ENCODE results near the gene CPNE2.

The CPNE2 gene

GRCh38 chr16:57145046-57146021, 53.0 kb downstream of the CPNE2 start:
- DNase-seq (ENCODE audit: low spot score), result no peak

- no peak for DNase-seq (ENCODE audit: low spot score)
Observed at GRCh38 chr16:57146040-57146647, 53.8 kb downstream of the CPNE2 start.

- DNase-seq (ENCODE audit: low spot score), result peak; percentile 19
Observed at GRCh38 chr16:57146735-57147134, 54.4 kb downstream of the CPNE2 start.

- DNase-seq (ENCODE audit: low spot score), result peak; percentile 47
Observed at GRCh38 chr16:57147381-57148221, 55.2 kb downstream of the CPNE2 start.

GRCh38 chr16:57148481-57148880, 56.1 kb downstream of the CPNE2 start:
- DNase-seq (ENCODE audit: low spot score), result no peak

- no peak for DNase-seq (ENCODE audit: low spot score)
Observed at GRCh38 chr16:57149391-57149790, 57.0 kb downstream of the CPNE2 start.

GRCh38 chr16:57150682-57151330, 58.4 kb downstream of the CPNE2 start:
- DNase-seq (ENCODE audit: low spot score), result peak; percentile 50

GRCh38 chr16:57151369-57151768, 59.0 kb downstream of the CPNE2 start:
- DNase-seq (ENCODE audit: low spot score), result no peak

- DNase-seq (ENCODE audit: low spot score), result no peak
Observed at GRCh38 chr16:57152096-57153093, 60.0 kb downstream of the CPNE2 start.

- no peak for DNase-seq (ENCODE audit: low spot score)
Observed at GRCh38 chr16:57153841-57154240, 61.5 kb downstream of the CPNE2 start.

GRCh38 chr16:57155702-57156350, 63.4 kb downstream of the CPNE2 start:
- DNase-seq (ENCODE audit: low spot score), result no peak

- no peak for DNase-seq (ENCODE audit: low spot score)
Observed at GRCh38 chr16:57156351-57156703, 63.9 kb downstream of the CPNE2 start.

- no peak for DNase-seq (ENCODE audit: low spot score)
Observed at GRCh38 chr16:57157533-57157932, 65.2 kb downstream of the CPNE2 start.

- no peak for DNase-seq (ENCODE audit: low spot score)
Observed at GRCh38 chr16:57159447-57159846, 67.1 kb downstream of the CPNE2 start.

GRCh38 chr16:57163842-57164241, 71.5 kb downstream of the CPNE2 start:
- no peak for DNase-seq (ENCODE audit: low spot score)

- DNase-seq (ENCODE audit: low spot score), result no peak
Observed at GRCh38 chr16:57165483-57165882, 73.1 kb downstream of the CPNE2 start.

- DNase-seq (ENCODE audit: low spot score), result no peak
Observed at GRCh38 chr16:57165938-57166337, 73.6 kb downstream of the CPNE2 start.

GRCh38 chr16:57166451-57166850, 74.1 kb downstream of the CPNE2 start:
- DNase-seq (ENCODE audit: low spot score), result no peak

- DNase-seq (ENCODE audit: low spot score), result no peak
Observed at GRCh38 chr16:57166951-57167350, 74.6 kb downstream of the CPNE2 start.

GRCh38 chr16:57167538-57167937, 75.2 kb downstream of the CPNE2 start:
- no peak for DNase-seq (ENCODE audit: low spot score)
